ENCODE results near the gene FBXO46.
"Not testable (repeated sequence)": the region's sequence is repeated elsewhere in the genome, so short reads cannot be mapped to it uniquely, and the experiment has no call there.

Gene FBXO46

DNA sequence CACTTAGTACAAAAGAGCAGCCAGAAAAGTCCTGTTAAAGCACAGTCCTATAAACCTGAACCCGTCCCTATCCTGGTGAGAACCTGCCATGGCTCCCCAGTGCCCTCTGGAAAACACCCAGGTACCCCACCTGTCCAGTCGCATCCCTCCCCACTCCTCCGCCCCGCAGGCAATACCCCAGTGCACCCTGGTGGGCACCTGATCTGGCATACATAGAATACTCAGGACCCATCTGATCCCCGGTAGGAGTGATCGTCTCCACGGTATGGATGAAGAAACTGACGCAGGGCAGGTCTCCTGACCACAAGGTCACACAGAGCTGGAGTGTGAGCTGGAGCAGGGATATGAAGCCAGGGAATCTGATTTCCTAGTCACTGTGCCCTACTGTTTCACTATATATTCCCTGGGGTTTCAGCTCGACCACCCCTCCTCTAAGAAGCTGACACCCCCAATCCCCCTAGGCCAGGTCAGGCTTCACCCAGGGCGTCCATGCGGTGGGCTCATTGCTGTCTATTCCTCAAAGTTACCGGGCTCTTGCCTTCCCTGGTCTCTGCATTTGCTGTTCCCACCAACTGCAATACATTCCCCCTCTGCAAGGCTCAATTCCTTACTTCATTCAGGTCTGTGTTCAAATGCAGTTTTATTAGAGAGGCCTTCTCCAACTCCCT lies 12.6 kb downstream of the FBXO46 start:
- DNase-seq, result no peak

DNA sequence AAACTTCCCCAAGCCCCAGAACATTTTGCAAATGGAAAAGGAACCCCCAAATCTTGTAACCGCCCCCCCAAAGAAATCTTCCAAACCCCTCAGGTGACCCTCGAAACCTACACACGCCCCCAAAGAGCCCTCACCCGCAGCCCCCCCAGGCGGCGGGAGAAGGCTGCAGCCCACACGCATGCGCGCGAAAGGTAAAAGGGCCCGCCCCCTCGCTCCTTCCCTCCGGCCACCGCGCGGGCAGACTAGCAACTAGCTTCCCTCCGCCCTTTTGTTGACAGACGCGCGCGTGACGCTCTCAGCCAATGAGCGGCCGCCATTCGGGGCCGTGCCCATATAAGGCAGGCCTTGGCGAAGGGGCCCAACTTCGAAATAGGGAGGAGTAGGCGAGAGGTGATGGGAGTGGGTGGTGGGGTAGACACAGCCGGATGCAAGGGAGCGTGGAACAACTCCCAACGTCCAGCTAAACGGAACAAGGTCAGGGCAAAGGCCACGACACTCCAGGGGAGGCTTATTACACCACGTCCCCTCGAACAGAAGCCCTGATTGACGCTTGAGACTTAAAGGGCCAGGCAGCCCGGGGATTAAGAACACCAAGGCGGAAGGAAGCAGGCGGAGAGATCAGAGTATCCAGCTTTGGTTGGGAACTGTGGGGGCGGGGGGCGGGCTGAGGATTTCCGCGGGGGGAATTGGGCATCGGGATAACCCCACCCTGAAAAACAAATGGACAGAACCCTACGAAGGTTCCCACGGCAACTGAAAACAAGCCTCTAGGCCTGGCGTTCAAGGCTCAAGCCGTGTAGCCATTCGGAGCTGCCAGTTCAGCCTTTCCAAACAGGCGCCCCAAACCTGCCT lies 13.3 kb downstream of the FBXO46 start:
- peak; percentile 99 for DNase-seq

DNA sequence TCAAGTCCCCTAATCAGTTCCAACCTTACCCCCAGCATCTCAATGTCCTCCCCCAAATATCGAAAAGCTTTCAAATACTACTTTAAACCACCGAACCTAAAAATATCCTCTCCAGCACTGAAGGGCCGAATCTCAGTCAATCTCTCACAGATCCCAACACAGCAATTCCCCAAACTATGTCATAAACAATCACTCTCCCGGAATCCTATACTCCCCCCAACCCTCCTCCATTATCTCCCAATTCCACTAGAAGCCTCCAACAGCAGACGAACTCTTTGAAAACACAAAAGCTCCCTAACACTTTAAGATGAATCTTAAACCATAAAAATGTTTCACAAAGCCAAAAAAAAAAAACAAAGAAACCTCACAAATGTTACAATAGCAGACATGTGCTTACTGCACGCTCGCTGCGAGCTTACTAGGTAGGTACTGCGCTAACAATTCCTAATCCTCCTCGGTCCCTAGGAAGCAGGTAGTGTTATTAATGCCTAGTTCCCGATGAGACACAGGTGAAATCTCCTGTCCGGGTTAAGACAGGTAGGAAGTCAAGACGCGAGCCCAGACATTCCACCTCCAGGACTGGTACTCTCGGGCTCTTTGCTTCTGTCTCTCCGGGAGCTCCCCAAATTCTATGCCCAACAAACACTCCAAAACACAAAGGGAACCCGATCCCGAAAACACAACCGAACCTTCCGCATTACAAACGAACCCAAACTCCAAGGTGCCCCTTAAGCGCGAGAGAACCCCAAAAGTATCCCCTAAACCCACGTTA lies 14.2 kb downstream of the FBXO46 start:
- peak; percentile 27 for DNase-seq

DNA sequence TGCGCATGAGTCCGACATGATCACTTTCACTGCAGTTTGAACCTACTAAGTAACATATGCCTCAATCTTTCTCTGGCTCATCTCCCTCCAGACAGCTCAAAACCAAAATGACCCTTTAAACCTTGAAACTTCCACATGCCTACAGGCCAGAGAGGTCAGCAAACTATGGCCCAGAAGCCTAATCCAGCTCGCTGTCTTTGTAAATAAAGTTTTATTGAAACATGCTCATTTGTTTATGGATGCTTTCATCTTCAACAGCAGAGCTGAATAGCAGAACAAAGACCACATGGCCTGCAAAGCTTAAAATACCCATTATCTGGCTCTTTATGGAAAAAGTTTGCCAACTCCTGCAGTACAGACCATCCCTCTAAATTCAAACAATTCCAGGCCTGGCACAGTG lies 15.6 kb downstream of the FBXO46 start:
- DNase-seq, result no peak

- no peak for DNase-seq
Observed at GRCh38 chr19:45713141-45713540, 17.6 kb downstream of the FBXO46 start.

DNA sequence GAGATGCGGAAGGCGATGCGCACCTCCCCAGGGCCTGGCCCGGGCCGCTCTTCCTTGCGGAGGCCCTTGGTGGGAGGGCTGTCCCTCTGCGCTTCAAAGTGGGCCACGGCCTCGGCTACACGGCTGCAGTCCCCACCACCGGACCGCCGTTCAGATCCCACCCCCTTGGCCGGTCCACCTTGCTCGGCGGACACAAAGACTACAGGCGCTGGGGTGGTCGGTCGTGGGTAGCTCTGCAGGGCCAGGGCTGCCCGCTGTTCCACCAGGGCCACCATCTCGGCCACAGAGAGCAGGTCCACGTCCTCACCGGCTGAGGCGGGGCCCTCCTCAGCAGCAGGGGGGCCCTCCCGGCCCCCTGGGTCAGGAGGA lies 18.0 kb downstream of the FBXO46 start:
- no peak for DNase-seq

GRCh38 chr19:45711851-45712698 lies 18.6 kb downstream of the FBXO46 start:
- DNase-seq, result no peak

- DNase-seq, result no peak
Observed at GRCh38 chr19:45710356-45711130, 20.2 kb downstream of the FBXO46 start.

GRCh38 chr19:45705710-45706415 lies 24.8 kb downstream of the FBXO46 start:
- DNase-seq, result no peak

DNA sequence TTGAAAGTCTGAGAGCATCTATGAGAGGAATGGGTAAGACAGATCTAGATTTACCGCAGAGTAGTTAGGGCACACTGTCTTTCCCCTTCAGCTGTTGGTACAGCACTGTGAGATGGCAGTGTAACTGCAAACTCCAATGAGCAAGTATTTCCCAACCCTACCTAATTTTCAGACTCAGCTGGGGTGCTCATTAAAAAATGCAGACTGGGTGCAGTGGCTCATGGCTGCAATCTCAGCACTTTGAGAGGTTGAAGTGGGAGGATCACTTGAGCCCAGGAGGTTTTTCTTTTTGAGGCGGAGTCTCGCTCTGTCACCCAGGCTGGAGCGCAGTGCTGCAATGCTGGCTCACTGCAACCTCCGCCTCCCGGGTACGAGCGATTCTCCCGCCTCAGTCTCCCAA lies 25.6 kb downstream of the FBXO46 start:
- no peak for DNase-seq

DNA sequence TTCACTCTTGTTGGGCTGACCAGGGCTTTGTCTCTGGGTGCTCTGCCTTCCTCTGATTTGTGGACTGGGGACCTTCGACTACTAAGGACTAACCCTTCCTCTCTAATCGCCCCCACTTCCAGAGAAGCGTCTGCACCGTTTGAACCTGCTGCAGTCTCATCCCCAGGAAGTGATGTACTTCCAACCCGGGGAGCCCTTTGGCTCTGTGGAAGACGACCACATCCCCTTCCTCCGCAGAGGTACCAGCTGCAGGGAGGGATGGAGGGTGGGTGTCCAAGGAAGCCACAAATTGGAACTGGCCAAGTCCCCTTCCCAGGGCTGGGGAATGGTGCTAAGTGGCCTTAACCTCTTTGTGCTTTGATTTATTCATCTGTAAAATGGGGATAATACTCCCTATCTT lies 29.0 kb downstream of the FBXO46 start:
- DNase-seq, result no peak

GRCh38 chr19:45693106-45693788 lies 37.4 kb downstream of the FBXO46 start:
- peak; percentile 69 for DNase-seq

GRCh38 chr19:45692187-45693105 lies 38.2 kb downstream of the FBXO46 start, which contains the start of gene QPCTL:
QPCTL (plus strand) TSS chr19:45692666; CDS start chr19:45692704, 38 bp downstream.
- peak; percentile 99 for DNase-seq

DNA sequence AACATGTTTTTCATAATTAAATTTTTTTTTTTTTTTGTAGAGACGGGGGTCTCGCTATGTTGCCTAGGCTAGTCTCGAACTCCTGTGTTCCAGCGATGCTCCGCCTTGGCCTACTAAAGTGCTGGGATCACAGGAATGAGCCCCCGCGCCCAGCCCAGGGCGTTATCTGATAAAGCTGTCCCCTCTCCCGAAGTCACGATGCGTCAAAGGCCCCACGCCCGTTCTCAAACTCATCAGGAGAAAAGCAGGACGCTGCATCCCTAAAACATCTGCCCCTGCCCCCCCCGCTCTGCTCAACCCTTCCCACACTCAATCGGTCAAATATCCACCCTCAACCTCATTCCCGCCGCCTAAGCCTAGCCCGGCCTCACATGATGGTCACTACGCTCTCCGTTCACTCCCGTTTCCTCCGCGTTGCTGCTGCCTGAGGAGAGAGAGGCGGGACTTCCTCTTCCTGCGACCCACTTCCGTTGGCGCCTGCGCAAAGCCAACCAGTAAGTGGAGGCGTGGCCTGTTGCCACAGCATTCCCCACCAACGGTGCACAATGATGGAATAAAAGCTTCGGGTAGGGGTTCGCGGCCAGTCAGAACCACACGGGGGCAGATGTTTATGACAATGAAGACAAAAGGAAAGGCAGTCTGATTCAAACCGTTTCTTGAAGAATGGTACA lies 39.0 kb downstream of the FBXO46 start, which contains the start of gene SNRPD2:
TSS of gene SNRPD2 (minus strand) at position 438 of the 671 bp plus-strand sequence. CDS start at position 373, 65 bp downstream.
- peak; percentile 95 for DNase-seq

GRCh38 chr19:45687599-45687998 lies 43.1 kb downstream of the FBXO46 start:
- DNase-seq, result no peak

- DNase-seq, result not testable (repeated sequence)
Observed at GRCh38 chr19:45685045-45685444, 45.7 kb downstream of the FBXO46 start.

- no peak for DNase-seq
Observed at GRCh38 chr19:45682908-45683307, 47.8 kb downstream of the FBXO46 start.

DNA sequence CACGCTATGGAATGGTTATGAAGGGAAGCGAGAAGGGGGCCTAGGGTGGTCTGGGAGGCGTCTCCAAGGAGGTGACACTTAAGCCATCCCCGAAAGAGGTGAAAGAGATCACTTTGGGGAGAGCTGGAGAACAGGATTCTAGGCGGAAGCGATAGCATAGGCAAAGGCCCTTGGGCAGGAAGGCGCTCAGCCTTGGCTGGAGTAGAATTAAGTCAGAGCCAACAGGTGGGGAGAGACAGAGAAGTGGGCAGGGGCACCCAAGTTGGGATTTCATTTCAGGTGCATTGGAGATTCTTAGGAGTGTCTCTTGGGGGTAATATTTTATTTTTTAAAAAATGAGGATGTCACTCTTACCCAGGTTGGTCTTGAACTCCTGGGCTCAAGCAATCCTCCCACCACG lies 48.6 kb downstream of the FBXO46 start:
- DNase-seq, result no peak
